Kidney tubule cell (primary cell): Measurements from ENCODE around the gene RNF207.

Experiments used
- DNase-seq: peaks from one replicate; pipeline ENCODE4 v3.0.0-alpha.2; 2018; ENCODE audit warnings: low spot score

Gene RNF207

DNA sequence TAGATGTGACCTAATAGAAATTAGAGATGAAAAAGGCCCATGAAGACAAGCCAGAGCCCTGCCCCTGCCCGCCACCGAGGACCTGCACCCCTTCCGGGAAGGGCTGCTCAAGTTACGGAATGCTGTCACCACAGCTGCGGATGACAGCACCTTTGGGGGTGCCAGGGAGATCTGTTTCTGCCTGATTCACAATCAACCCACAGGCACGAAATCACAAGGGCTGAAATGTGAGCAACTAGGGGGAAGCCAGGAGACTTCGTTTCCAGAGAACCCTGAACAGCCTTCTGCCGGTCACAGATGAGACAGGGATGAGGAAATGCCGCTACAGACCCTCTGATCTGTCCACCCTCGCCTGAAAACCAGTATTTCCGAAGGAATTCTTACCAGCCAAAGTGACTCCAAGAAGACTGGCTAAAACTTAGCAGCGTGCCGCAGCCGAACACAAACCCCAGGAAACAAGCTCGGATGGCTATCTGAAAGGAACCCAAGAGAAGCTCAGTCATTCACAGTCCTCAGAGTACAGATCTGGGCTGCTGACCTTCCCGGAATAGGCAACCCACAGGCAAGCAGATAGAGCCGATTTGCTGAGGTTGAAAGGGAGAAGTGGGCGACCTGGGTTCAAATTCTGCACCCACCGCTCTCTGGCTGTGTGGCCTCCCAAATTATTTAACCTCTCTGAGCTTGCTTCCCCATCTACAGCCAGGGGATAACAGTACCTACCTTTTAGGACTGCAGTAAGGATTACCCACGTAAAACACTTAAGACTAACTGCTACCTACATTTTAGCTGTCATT, 28.8 kb downstream of the RNF207 start:
- DNase-seq: no peak

DNA sequence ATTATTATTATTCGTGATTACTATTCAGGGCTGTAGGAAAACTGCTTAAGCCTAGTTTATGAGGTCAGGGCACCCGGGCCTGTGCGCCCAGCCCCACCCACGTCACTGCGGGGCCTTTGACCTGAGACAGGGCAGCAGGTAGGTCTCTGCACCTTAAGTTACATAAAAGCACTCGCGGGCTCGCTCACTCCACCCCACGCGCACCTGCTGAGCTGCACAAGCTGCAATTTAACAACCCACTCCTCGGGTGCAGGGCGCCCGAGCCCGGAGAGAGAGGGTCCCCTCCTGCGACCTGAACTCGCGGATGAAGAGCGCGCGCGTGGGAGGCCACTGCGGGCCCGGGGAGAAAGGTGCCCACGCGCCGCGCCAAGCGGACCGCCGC, 29.4 kb downstream of the RNF207 start:
- DNase-seq: no peak

DNA sequence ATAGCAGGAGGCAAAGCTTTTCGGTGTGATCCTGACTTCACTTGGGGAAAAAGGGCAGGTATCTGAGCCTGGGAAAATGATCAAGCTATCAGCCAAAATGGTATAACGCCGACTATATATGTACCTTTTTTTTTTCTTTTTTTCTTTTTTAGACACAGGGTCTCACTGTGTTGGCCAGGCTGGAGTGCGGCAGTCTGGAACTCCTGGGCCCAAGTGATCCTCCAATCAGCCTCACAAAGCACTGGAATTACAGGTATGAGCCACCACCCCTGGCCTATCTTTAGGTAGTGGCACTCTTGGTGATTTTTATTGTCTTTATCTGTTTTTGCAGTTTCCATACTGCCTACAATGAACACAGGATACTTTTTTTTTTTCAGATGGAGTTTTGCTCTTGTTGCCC, 31.2 kb downstream of the RNF207 start:
- DNase-seq: no peak

DNA sequence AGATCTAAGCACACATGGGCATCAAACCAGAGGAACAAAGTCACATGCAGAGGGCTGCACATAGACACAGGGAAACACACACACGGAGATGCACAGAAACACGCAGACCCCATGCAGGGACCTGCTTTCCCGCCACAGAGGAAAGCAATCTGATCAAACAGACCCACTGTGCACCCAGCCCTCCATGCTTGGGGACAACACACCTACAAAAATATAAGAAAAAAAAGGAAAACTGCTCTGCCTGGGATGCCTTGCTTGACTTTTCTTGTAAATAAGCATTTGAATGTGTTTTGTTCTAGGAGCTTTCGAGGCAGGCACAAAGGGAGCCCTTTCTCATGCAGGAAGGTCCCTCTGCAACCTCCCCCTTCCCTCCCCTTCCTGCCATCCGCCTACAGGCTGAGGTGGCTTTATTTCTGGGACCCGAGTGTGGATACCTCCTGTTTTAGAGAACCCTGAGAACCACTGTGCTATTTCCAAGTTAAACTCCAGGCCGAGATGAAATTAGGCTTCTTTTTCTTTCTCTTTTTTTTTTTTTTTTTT, 33.4 kb downstream of the RNF207 start:
- DNase-seq: no peak

DNA sequence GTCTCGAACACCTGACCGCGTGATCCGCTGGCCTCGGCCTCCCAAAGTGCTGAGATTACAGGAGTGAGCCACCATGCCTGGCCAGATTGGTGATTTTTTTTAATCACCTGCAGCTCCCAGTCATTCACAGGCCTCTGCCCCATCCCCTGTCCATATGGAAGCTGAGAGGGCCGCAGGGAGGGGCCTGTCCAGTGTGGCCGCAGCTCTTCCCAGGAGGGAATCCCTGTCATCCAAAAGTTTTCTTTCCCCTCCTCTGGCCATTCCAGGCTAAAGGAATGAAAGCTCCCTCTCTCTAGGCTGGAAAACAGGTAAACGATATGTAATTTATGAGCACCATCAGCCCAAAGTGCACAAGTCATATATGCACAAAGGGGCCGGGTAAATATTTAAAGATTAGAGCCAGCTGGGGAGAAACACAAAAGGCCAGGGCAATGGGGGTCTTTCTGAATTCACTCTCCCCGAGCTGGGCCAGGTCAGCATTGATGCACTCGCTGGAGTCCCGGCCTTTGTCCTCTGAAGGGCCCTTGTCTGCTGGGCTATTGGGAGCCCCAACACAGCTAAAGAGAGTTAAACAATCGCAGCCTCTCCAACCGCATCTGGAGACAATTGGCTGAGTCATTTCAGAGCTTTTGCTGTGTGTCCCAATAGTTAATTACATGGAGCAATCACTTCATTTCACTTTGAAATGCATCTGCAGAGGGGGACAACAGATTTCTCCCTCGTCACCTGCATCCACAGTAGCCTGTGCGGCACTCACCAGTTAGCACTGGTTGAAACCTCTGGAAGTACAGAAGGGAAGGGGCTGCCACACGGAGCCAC, 34.2 kb downstream of the RNF207 start:
- no peak for DNase-seq

DNA sequence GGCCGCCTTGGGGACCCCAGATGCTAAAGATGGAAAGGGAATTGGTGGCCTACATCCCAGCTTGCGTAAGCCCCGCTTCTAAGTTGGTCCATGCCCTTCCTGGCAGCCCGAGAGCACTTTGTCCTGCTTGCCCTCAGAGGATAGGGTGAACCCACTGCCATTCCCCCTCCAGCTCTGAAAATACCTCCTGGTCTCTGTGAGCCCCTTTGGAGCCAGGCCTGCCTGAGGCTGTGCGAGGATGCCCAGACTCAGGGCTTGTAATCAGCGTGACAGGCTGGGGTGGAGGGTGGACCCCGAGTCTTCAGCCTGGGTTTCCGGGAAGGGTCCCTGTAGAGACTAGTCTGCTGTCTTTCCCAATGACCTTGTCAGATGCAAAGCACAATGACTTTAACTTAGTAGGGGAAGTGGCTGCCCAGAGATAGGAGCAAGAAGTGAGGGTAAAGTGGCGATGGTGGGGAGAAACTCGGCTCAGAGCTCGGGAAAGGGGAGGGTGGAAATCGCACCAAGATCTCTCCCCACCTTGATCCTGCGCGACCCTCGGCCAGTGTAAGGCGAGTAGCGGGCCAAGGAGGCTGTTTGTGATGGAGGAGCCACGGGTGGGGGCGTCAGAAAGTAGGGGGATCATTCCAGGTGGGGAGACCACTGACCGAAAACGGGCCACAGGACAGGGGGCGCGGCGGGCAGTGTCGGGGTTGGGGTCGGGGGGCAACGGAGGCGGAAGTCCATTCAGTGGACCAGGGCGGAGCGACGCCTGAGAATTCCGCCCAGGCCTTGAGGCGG, 35.4 kb downstream of the RNF207 start:
- no peak for DNase-seq

DNA sequence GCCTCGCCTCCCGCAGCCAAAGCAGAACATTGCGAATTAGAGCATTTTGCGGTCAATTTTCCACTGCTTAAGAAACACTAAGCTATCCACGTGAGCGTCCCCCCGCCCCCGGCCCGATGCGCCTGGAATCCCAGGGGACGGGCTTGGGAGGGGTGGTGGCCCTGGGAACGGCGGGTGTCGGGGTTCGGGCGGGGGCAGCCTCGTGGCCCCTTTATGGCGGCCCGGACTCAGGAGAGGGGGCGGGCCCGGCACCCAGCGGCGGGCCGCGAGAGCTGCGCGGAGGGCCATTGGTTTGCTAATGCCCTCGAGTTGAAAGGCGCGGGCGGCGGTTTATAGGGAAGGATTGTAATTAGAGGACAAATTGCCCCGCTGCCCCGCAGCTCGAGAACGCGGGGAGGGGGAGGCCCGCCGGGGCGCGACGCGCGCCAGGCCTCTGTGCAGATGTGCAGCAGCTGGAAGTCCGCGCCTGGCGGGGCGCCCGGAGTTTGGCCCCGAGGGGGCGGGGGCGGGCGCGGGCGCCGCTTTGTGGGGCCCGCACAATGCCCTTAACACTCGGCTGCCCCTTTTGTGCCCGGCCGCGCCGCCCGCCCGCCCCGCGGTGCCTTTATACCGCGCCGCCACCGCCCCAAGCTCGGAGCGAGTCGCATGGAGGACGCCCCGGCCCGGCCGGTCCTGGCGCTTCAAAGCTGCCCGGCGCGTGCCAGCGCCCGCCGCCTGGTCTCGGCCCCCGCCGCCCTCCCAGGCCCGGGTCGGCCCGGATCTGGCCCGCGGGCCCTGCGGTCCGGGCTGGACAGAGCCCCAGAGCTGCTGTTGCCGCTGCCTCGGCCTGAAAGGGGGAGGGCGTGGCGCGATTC, 36.2 kb downstream of the RNF207 start:
- no peak for DNase-seq

DNA sequence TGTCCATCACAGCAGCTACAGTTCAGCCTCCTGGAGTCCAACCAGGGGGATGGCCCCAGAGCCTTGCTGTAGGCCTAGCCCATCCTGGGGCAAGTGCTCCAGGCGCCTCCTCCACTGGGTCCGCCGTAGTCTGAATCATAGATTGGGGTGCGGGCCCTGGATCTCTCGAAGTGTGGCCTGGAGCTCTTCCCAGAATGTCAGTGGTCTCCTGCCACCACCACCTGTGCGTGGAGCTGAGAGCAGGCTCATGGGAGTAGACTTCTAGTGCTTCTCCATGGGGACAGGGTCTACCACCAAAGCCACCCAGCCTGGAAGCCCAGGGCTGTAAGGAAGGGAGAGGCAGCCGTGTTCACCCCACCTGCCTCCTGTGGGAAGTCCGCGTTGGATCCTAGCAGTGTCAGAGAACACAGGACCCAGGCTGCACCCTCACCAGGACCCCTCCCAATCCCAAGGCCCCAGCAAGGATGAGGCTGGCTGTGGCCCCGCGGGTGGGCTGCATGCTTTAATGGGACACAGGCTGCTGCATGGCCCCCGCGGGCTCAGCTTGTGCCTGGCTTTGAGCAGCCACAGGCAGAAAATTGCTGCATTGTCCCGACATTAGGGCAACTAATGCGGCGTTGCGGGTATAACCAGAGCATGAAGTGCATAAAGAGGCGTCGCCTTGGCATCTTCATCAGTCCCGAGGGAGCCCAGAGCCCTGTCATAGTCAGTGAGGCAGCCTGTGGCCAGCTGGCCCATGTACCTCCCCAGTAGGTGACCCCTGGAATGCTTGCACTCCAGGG, 37.3 kb downstream of the RNF207 start:
- no peak for DNase-seq

DNA sequence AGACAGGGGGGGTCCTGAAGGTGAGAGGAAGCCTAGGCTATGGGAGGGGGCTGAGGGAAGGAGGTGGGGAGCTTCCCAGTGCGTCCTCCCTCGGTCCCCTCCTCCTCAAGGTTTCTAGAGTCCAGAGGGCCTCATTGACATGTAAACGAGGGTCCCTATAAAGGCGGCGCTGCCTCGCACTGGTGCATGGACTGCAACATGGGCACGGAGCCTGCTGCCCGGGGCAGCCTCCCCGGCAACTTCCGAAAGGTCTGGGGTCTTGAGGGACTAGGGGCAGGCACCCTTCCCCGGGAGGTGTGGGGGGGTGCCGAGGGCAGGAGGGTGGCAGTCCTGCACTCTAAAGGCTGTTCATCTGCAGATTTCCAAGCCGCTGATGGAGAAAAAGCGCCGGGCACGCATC, 38.1 kb downstream of the RNF207 start, which contains the start of gene HES3:
Gene HES3 (plus strand): TSS at position 187 of the 400 bp plus-strand sequence. CDS start 187 bp downstream, at position 374.
- DNase-seq: no peak

DNA sequence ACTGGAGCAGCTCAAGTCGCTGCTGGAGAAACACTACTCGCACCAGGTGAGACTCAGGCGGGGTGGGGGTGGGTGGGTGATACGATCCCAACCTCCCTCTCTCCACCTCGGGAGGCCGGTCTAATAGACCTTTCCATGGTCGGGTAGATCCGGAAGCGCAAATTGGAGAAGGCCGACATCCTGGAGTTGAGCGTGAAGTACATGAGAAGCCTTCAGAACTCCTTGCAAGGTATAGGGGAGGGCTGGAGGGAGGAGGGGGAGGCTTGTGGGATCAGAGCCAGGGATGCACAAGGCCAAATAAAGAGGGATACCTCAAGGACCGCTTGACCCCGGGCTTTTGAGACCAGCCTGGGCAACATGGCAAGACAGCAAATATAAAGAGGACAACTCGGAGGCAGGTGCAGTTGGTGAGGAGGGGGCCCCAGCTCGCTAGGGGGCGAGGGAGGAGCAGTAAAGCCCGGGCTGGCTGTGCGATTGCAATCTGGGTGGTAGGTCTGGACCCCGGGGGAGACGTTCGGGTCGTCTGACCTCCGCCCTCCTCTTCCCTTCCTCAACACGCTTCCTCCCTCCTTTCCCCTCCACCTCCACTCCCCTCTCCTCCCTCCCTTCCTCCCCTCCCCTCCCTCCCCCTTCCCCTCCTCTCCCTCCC, 38.6 kb downstream of the RNF207 start:
- DNase-seq: no peak

DNA sequence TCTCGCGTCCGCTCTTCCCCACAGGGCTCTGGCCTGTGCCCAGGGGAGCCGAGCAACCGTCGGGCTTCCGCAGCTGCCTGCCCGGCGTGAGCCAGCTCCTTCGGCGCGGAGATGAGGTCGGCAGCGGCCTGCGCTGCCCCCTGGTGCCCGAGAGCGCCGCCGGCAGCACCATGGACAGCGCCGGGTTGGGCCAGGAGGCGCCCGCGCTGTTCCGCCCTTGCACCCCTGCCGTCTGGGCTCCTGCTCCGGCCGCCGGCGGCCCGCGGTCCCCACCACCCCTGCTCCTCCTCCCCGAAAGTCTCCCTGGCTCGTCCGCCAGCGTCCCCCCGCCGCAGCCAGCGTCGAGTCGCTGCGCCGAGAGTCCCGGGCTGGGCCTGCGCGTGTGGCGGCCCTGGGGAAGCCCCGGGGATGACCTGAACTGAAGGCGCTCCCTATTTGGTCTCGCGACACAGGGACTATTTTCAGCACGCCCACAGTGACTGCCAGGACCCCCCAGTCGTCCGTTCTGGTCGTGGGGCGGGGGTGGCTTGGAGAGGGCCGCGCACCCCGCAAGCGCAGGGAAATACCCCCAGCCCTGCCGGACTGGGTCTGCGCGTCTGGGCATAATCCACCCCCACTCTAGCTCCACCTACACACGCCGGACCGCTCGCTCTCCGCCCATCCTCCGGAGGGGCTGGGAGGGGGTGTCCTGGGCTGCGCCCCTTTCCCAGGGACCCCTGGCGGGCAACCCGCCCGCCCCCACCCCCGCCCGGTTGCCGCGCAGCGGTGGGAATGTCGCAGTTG, 39.4 kb downstream of the RNF207 start:
- DNase-seq: peak; percentile 83

DNA sequence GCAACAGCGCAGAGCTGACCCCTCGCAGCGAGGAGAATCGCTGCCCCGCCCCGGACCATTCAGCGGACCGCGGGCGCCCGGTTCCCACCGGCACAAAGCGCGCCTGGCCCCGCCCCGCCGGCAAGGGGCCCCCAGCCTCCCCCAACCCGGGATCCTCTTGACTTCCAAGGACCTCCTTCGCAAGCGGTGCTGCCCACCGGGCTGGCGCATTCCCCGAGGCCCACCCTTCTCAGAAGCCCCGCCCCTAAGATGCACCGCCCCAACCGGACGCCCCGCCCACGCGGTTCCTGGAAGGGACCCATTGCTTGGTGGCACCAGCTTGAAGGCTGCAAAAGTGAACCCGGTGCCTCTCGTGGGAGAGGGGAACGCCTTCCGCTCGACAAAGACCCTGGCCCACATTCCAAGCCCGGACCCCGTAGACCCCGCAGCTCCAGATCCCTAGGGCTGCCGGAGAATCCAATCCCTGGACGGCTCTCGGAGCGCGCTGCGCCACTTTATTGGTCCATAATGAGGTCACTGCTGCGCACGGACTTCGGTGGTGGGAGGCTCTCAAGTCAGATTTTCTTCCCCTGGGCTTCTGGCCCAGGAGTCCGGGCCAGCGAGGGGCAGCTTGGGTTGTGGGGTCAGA, 40.1 kb downstream of the RNF207 start:
- DNase-seq: no peak

DNA sequence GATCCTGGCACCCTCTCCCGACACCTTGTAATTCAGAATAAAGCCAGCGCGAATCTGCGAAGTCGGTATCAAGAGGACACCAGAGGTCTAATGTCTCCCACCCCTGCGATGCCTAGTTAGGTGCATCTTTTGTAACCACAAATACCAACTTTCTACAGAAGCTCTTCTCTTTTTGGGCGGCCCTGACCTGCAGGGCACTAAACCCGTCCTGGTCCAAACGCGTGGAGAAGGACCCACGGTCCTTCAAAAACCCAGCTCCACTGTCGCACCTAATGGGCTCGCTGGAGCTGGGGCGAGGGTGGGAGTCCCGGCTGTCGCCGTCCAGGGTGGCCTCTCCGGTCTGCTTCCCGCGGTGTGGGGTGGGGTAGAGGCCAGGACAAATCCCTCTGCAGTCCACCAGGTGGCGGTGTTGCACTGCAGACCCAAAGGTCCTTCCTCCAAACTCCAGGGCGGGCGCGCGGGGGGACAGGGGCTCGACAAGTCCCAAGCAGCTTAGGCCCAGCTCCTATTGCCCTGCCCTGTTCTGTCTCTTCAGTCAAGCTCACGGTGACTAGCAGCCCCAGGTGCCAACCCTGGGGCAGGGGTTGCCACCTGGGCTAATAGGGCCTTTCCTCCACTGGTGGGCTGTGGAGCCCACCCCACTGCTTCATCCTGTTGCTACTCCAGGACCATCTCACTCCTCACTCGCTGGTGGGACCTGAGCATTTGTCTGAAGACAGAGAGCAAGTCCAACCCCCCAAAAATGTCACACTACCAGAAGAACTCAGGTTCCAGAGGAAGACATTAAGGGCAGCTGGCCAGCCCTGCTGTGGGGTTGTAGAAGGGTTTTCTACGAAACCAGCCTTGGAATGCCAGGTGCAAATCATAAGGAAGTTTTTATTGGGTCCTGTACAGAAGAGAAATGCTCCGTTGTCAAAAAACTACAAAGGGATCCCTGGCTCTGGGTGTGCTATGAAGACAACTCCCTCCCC, 40.9 kb downstream of the RNF207 start:
- peak; percentile 69 for DNase-seq

DNA sequence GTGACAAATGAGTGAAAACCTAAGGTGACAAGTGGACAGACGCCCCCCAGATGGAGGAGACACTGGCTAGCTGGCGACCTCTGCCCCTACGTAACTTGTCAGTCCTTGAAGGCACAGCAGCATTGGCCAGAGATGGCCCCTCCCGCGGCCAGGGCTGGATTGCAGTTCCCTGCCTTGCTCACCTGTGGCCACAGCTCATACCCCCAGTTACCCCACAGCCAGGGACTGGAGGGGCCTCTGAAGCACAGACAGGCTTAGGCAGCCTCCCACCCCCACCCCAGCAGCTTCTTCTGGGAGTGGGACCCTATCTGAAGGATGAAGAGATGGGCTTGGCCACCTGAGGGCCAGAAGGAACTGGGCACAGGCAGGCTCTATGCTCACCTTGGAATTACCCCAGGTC, 41.7 kb downstream of the RNF207 start:
- no peak for DNase-seq

DNA sequence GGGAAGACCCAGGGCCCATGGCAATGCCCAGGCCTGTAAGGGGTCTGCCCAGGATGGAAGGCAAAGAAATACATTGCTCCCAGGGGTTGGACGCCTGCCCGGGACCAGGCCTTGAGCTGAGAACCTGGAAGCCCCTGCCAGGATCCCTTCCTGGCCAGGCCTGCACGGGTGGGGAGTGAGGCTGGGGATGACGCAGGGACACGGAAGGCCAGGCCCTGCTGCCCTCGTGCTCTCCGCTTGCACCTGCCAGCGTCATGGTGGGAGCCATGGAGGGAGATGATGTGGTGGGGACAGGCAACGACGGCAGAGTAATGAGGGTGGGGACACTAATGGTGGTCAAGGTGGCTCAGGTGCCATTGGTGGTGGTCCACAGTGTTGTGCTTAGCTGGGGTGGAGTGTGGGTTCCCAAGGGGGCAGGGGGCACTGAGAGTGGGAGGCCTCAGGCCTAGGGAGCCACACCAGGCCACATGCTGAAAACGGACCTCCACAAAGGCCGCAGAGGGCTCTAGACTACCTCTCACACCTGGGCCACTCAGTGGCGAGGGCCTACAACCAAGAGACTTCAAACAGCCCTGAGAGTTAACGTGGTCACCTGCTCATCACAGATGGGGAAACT, 42.4 kb downstream of the RNF207 start:
- DNase-seq: no peak

DNA sequence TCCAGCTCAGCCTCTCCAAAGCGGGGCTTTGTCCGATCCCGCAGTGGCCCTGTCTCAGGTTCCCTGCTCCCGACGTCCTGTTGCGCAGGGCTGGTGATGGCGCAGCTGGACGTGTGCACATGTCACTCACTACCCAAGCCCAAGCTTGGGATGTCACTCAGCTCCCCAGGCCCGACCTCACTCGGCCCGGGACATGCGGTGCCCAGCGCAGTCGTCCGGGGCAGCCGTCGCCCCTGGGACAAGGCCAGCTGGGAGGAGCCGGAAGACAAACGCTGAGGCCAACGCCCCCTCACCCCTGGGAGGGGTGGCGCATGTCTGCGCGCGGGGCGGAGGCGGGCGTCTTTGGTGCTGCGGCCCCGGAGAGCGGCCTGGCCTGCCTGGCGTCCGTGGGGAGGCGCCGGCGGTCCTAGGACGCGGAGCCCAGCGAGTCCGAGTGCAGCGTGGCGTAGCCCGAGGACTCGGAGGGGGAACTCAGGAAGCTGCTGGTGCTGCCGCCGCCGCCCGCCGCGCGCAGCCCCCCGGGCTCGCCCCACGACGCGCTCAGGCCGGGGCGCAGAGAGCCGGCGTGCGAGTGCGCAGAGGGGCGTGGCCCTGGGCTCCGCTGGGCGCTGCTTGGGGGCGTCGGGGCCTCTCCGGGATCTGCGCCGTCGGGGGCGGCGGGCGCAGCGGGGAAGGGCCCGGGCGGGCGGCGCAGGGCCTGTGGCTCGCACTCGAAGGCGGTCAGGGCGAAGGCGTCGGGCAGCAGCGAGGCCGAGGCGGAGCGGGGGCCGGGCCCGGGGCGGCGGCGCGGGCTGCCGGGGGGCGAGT, 43.2 kb downstream of the RNF207 start:
- no peak for DNase-seq
